Breast epithelium (tissue), 4 donors: ENCODE results near the gene OMA1. TPM values are rescaled to one million over a fixed set of nuclear protein-coding genes. Genes with fewer than 3 reads are reported as not detected.
"Not testable (repeated sequence)": the region's sequence is repeated elsewhere in the genome, so short reads cannot be mapped to it uniquely, and the experiment has no call there.

Experiments used
- DNase-seq, 2 donors: peaks; one replicate each; pipeline ENCODE4 v3.0.0-alpha.2; 2019; ENCODE audit warnings: low spot score in 2 of 2
- H3K27ac ChIP-seq, 2 donors: fragments of 200-600 bp; sonication (generic) in 1 of 2; one replicate each; pipeline ENCODE4 v1.5.1; 2016 to 2019; ENCODE audit warnings: mild to moderate bottlenecking in 1 of 2
- H3K27me3 ChIP-seq, 2 donors: fragments of 200-600 bp; sonication (generic) in 1 of 2; one replicate each; pipeline versions ENCODE4 v1.5.1 to v1.6.0; 2017 to 2019; ENCODE audit warnings: control low read depth in 1 of 2, mild to moderate bottlenecking in 1 of 2
- H3K36me3 ChIP-seq: fragments of 200-600 bp; one replicate; pipeline ENCODE4 v1.5.1; 2019
- H3K4me1 ChIP-seq, 2 donors: fragments of 200-600 bp; sonication (generic); one replicate each; pipeline ENCODE4 v1.5.1; 2016 to 2019; ENCODE audit warnings: control low read depth in 1 of 2
- H3K4me3 ChIP-seq, 3 donors: fragments of 200-600 bp; sonication (generic); 1 replicate in 2 of 3; 2 replicates in 1 of 3; pipeline ENCODE4 v1.5.1; 2016 to 2019; ENCODE audit warnings: mild to moderate bottlenecking in 3 of 3, moderate library complexity in 2 of 3
- H3K9me3 ChIP-seq, 2 donors: fragments of 200-600 bp; sonication (generic) in 1 of 2; one replicate each; pipeline ENCODE4 v1.5.1; 2016 to 2019; ENCODE audit warnings: control low read depth in 1 of 2
- CTCF ChIP-seq, 3 donors: fragments of 450-650 bp; IDR thresholded peaks; one replicate each; pipeline ENCODE4 v1.5.1; 2016 to 2017; ENCODE audit warnings: antibody characterized with exemption in 3 of 3, mild to moderate bottlenecking in 3 of 3, moderate library complexity in 3 of 3
- POLR2A ChIP-seq: fragments of 450-650 bp; IDR thresholded peaks from one replicate; pipeline ENCODE4 v1.6.1; 2016; ENCODE audit warnings: antibody characterized with exemption, mild to moderate bottlenecking, moderate library complexity
- POLR2AphosphoS5 ChIP-seq, 3 donors: sonication (generic); formaldehyde crosslinking; IDR thresholded peaks; one replicate each; pipeline ENCODE4 v1.6.1; 2017; ENCODE audit warnings: antibody characterized with exemption in 3 of 3
- intact Hi-C: fragments of 100-400 bp; cut with DNase I; formaldehyde crosslinking; loops from one replicate; pipeline ENCODE4 v1.15.1; 2023; ENCODE audit warnings: low total_unique reads
- total RNA-seq, 3 donors: library from RNA; depleted of rRNA; stranded (reverse); fragments of >200 nt; gene quantifications; one replicate each; pipeline ENCODE4 v1.1.0, GENCODE V29; 2016

Gene OMA1
- total RNA-seq, 3 donors from 2014 or later: 26.4 to 79.8 (median 48.2) TPM

GRCh38 chr1:58584082-58584895, 37.8 kb upstream of the OMA1 start:
- H3K27ac ChIP-seq: peak overlapping the region; percentile 88 to 91
- H3K9me3 ChIP-seq: no peaks in the 10 kb centered on the region
- DNase-seq: peak in 1 of 2 donors; percentile 91
- TF ChIP-seq POLR2A (no peak), POLR2AphosphoS5 (IDR thresholded peaks at IDR 0.05) (peak; percentile 47 to 85 (median 56)), CTCF (IDR thresholded peaks at IDR 0.05) (no peak)
- H3K27me3 ChIP-seq: no peaks in the 10 kb centered on the region
- peaks cover 5 to 6% of the 10 kb centered on the region in 2 donors for H3K4me1 ChIP-seq
- intact Hi-C loops: no loop called here
- H3K4me3 ChIP-seq: no peak overlapping the region
- H3K36me3 ChIP-seq: no peaks in the 10 kb centered on the region

- TF ChIP-seq POLR2AphosphoS5 (IDR thresholded peaks at IDR 0.05) (no peak), CTCF (IDR thresholded peaks at IDR 0.05) (no peak), POLR2A (no peak)
- H3K27ac ChIP-seq: peak overlapping the region; percentile 88 to 91
Observed at GRCh38 chr1:58583496-58583895, 37.0 kb upstream of the OMA1 start.

GRCh38 chr1:58582143-58582542, 35.6 kb upstream of the OMA1 start:
- H3K36me3 ChIP-seq, H3K4me1 ChIP-seq, H3K9me3 ChIP-seq, intact Hi-C loops, DNase-seq, H3K4me3 ChIP-seq, H3K27me3 ChIP-seq, H3K27ac ChIP-seq: not testable (repeated sequence)

More at GRCh38 chr1:58583496-58583895, 37.0 kb upstream of the OMA1 start:
- Histone ChIP-seq H3K4me1 (peaks cover 5 to 6% of the 10 kb centered on the region in 2 donors), H3K4me3 (no peak overlapping the region), H3K9me3 (no peaks in the 10 kb centered on the region), H3K27me3 (no peaks in the 10 kb centered on the region), H3K36me3 (no peaks in the 10 kb centered on the region)
- no peak for DNase-seq
- intact Hi-C loops: no loop called here

GRCh38 chr1:58581641-58582040, 35.1 kb upstream of the OMA1 start:
- no peaks in the 10 kb centered on the region for H3K27me3 ChIP-seq
- no peaks in the 10 kb centered on the region for H3K36me3 ChIP-seq
- no peak for DNase-seq
- intact Hi-C loops: no loop called here
- no peak overlapping the region for H3K27ac ChIP-seq
- no peaks in the 10 kb centered on the region for H3K9me3 ChIP-seq
- H3K4me3 ChIP-seq: no peak overlapping the region
- H3K4me1 ChIP-seq: peaks cover 5 to 6% of the 10 kb centered on the region in 2 donors
- no peak for TF ChIP-seq CTCF (IDR thresholded peaks at IDR 0.05)
- TF ChIP-seq POLR2A: no peak

DNA sequence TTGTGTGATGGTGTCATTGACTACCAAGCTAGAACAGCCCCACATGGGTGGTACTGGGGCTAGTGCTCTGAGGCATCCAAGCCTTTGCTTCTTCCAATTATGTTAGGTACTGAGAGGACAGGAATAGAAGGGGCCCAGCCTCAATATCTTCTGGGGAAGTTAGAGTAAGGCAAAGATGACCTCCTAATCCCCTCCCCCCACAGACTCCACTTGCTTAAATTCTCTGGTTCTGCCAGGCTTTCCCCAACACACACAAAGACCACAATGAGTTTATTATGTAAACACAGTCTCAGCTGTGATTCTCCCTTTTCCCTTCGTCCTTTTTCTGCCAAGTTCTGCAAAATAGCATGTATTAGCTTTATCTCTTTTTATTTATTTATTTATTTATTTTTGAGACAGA, 33.7 kb upstream of the OMA1 start:
- peaks cover 5 to 6% of the 10 kb centered on the region in 2 donors for H3K4me1 ChIP-seq
- TF ChIP-seq POLR2AphosphoS5 (IDR thresholded peaks at IDR 0.05) (no peak), POLR2A (no peak), CTCF (IDR thresholded peaks at IDR 0.05) (no peak)
- intact Hi-C loops: no loop called here

More for the DNA sequence above, 33.7 kb upstream of the OMA1 start:
- Histone ChIP-seq H3K36me3 (no peaks in the 10 kb centered on the region), H3K27ac (peak overlapping the region in 1 of 2 donors; percentile 55), H3K4me3 (no peak overlapping the region), H3K27me3 (peaks cover 0 to 3% of the 10 kb centered on the region in 2 donors), H3K9me3 (no peaks in the 10 kb centered on the region)
- no peak for DNase-seq
